DOHH2 (cell line): ENCODE data around the gene SLC9C2.

Source experiments
- H3F3A ChIP-seq: fragments of 200-600 bp; sonication (generic), shearing (Covaris generic); 2 replicates; pipeline ENCODE4 v1.6.0; 2016; ENCODE audit warnings: antibody characterized with exemption, mild to moderate bottlenecking; ENCODE audit not compliant: control insufficient read depth, insufficient read depth
- H3K27ac ChIP-seq: fragments of 200-600 bp; sonication (generic); 2 replicates; pipeline ENCODE4 v1.5.1; 2014; ENCODE audit warnings: low read depth, mild to moderate bottlenecking, low read length, moderate library complexity
- H3K27me3 ChIP-seq: fragments of 200-600 bp; sonication (generic); 2 replicates; pipeline ENCODE4 v1.6.1; 2014; ENCODE audit warnings: mild to moderate bottlenecking, low read length, mixed read lengths; ENCODE audit not compliant: control insufficient read depth
- H3K36me3 ChIP-seq: fragments of 200-600 bp; sonication (generic); 2 replicates; pipeline ENCODE4 v1.6.1; 2014; ENCODE audit warnings: mild to moderate bottlenecking, low read length, moderate library complexity, mixed read lengths; ENCODE audit not compliant: control insufficient read depth
- H3K4me1 ChIP-seq: fragments of 200-600 bp; sonication (generic); 2 replicates; pipeline ENCODE4 v1.6.1; 2014; ENCODE audit warnings: mild to moderate bottlenecking, low read length, mixed read lengths; ENCODE audit not compliant: control insufficient read depth
- H3K4me2 ChIP-seq: fragments of 200-600 bp; sonication (generic); 2 replicates; pipeline ENCODE4 v1.6.0; 2014; ENCODE audit warnings: mild to moderate bottlenecking, low read length, moderate library complexity
- H3K4me3 ChIP-seq: fragments of 200-600 bp; sonication (generic); 2 replicates; pipeline ENCODE4 v1.5.1; 2014; ENCODE audit warnings: mild to moderate bottlenecking, low read length, mixed read lengths
- H3K79me2 ChIP-seq: fragments of 200-600 bp; sonication (generic); 2 replicates; pipeline ENCODE4 v1.6.1; 2014; ENCODE audit warnings: mild to moderate bottlenecking, low read length, mixed read lengths; ENCODE audit not compliant: control insufficient read depth
- H3K9me2 ChIP-seq: fragments of 200-600 bp; sonication (generic); replicated peaks from 2 replicates; pipeline ENCODE4 v1.6.1; 2014; ENCODE audit warnings: mild to moderate bottlenecking, low read length, mixed read lengths; ENCODE audit not compliant: control insufficient read depth
- H3K9me3 ChIP-seq: fragments of 200-600 bp; sonication (generic); 2 replicates; pipeline ENCODE4 v1.6.1; 2014; ENCODE audit warnings: antibody characterized with exemption, low read length, mixed read lengths; ENCODE audit not compliant: control insufficient read depth, insufficient read depth
- H4K20me1 ChIP-seq: fragments of 200-600 bp; sonication (generic); 2 replicates; pipeline ENCODE4 v1.6.0; 2014; ENCODE audit warnings: low read depth, mild to moderate bottlenecking, antibody characterized with exemption, low read length, moderate library complexity; ENCODE audit not compliant: control insufficient read depth, insufficient read depth
- EZH2phosphoT487 ChIP-seq: fragments of 200-600 bp; sonication (generic); IDR thresholded peaks from 2 replicates; pipeline ENCODE4 v1.6.1; 2017; ENCODE audit warnings: borderline replicate concordance, mild to moderate bottlenecking, antibody characterized with exemption, low read length, moderate library complexity, mixed read lengths
- TF ChIP-seq, protein P1 (sequence below): fragments of 200-600 bp; sonication (generic); IDR thresholded peaks from one replicate; pipeline ENCODE4 v1.5.1; 2014; ENCODE audit warnings: antibody characterized with exemption, mild to moderate bottlenecking, low read depth, low read length; ENCODE audit not compliant: poor library complexity, severe bottlenecking

SLC9C2 gene

DNA sequence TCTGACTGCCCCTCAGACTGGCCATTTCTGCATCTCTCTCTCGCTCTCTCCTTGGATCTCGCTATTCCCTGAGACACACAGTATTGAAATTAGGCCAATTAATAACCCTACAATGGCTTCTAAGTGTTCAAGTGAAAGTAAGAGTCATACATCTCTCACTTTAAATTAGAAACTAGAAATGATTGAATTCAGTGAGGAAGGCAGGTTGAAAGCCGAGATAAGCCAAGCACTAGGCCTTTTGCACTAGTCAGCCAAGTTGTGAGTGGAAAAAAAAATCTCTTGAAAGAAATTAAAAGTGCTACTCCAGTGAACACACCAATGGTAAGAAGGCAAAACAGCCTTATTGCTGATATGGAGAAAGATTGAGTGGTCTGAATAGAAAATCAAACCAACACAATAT, 51.2 kb downstream of the SLC9C2 start:
- TF ChIP-seq, protein P1, sequence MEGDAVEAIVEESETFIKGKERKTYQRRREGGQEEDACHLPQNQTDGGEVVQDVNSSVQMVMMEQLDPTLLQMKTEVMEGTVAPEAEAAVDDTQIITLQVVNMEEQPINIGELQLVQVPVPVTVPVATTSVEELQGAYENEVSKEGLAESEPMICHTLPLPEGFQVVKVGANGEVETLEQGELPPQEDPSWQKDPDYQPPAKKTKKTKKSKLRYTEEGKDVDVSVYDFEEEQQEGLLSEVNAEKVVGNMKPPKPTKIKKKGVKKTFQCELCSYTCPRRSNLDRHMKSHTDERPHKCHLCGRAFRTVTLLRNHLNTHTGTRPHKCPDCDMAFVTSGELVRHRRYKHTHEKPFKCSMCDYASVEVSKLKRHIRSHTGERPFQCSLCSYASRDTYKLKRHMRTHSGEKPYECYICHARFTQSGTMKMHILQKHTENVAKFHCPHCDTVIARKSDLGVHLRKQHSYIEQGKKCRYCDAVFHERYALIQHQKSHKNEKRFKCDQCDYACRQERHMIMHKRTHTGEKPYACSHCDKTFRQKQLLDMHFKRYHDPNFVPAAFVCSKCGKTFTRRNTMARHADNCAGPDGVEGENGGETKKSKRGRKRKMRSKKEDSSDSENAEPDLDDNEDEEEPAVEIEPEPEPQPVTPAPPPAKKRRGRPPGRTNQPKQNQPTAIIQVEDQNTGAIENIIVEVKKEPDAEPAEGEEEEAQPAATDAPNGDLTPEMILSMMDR: no peak
- no peak for TF ChIP-seq EZH2phosphoT487
- Histone ChIP-seq H3K9me2 (no peaks in the 10 kb centered on the region), H3K27me3 (no peaks in the 10 kb centered on the region), H3K4me3 (no peak overlapping the region), H3K36me3 (no peaks in the 10 kb centered on the region), H3K4me2 (no peak overlapping the region), H3K27ac (no peak overlapping the region), H4K20me1 (no peaks in the 10 kb centered on the region), H3K4me1 (no peaks in the 10 kb centered on the region), H3K79me2 (no peaks in the 10 kb centered on the region), H3F3A (no peaks in the 10 kb centered on the region), H3K9me3 (no peaks in the 10 kb centered on the region)

DNA sequence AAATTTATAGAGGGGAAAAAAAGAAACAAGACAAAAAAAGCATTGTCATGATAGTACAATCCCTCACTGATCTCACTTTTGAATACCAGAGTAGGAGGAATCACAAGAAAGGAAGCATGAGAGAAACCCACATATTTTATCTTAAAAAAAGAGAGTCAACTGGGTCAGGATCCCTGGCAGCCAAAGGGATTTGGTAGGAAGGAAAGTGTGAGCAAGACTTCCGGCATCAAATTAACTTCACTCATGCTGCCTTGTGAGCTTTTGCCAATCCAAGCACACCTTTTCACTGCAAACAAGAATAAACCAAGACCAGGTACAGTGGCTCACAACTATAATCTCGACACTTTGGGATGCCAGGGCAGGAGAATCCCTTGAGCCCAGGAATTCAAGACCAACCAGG, 53.1 kb downstream of the SLC9C2 start:
- no peaks in the 10 kb centered on the region for H3K4me1 ChIP-seq
- H3K36me3 ChIP-seq: no peaks in the 10 kb centered on the region
- no peaks in the 10 kb centered on the region for H3K9me3 ChIP-seq
- H3K27me3 ChIP-seq: no peaks in the 10 kb centered on the region
- no peak for TF ChIP-seq EZH2phosphoT487
- TF ChIP-seq, protein P1: no peak
- no peak overlapping the region for H3K27ac ChIP-seq
- H3K79me2 ChIP-seq: no peaks in the 10 kb centered on the region
- H4K20me1 ChIP-seq: no peaks in the 10 kb centered on the region
- H3K9me2 ChIP-seq: no peaks in the 10 kb centered on the region
- no peak overlapping the region for H3K4me2 ChIP-seq
- no peaks in the 10 kb centered on the region for H3F3A ChIP-seq
- H3K4me3 ChIP-seq: no peak overlapping the region

GRCh38 chr1:173545688-173546087, 57.2 kb downstream of the SLC9C2 start:
- Histone ChIP-seq H3K4me3 (no peak overlapping the region), H3K9me3 (no peaks in the 10 kb centered on the region), H3K27me3 (no peaks in the 10 kb centered on the region), H3K27ac (no peak overlapping the region), H3K4me1 (no peaks in the 10 kb centered on the region), H3F3A (no peaks in the 10 kb centered on the region), H3K36me3 (no peaks in the 10 kb centered on the region), H4K20me1 (no peaks in the 10 kb centered on the region), H3K4me2 (no peak overlapping the region), H3K79me2 (no peaks in the 10 kb centered on the region), H3K9me2 (no peaks in the 10 kb centered on the region)
- TF ChIP-seq, protein P1: peak; percentile 8
- TF ChIP-seq EZH2phosphoT487: no peak

DNA sequence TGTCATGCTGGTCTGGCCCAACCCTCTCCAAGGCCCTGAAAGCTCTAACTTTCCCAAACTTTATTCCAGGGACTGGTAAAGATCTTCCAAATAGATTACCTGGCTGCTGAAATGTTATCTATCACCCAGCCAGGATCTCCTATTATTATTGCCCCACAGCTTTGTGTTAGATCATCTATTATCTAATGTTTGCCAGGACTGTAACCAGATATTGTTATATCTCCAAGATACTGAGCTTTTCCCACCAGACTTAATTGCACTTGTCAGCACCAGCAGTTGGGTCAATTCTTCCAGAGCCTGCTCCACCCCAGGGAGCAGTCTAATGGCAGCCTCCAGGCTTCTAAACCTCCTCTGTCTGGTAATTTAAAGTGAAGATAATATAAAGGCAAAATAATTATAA, 66.6 kb downstream of the SLC9C2 start:
- no peaks in the 10 kb centered on the region for H3K36me3 ChIP-seq
- no peaks in the 10 kb centered on the region for H3K4me1 ChIP-seq
- 0 out of 2 replicates have a peak, but pooled peaks cover 3% of the 10 kb centered on the region for H3K9me3 ChIP-seq
- H3K9me2 ChIP-seq: no peaks in the 10 kb centered on the region
- H4K20me1 ChIP-seq: no peaks in the 10 kb centered on the region
- H3F3A ChIP-seq: no peaks in the 10 kb centered on the region
- H3K4me3 ChIP-seq: no peak overlapping the region
- H3K27ac ChIP-seq: no peak overlapping the region
- no peak overlapping the region for H3K4me2 ChIP-seq
- no peaks in the 10 kb centered on the region for H3K79me2 ChIP-seq
- TF ChIP-seq, protein P1: no peak
- no peak for TF ChIP-seq EZH2phosphoT487
- no peaks in the 10 kb centered on the region for H3K27me3 ChIP-seq
